HepG2 (cell line): ENCODE data around the gene TGM2. TPM values are rescaled to one million over a fixed set of nuclear protein-coding genes. Genes with fewer than 3 reads are reported as not detected.

Source experiments
- BRD4 ChIP-seq: sonication (generic); formaldehyde crosslinking; IDR thresholded peaks from 2 replicates; pipeline ENCODE4 v1.4.0; 2020; ENCODE audit warnings: missing genetic modification reagents
- DR1 ChIP-seq: sonication (generic); formaldehyde crosslinking; IDR thresholded peaks from 2 replicates; pipeline ENCODE4 v1.8.0; 2021; ENCODE audit warnings: mild to moderate bottlenecking, missing genetic modification reagents, inconsistent platforms
- KDM5B ChIP-seq: sonication (generic); formaldehyde crosslinking; IDR thresholded peaks from 2 replicates; pipeline ENCODE4 v1.4.0; 2020; ENCODE audit warnings: missing genetic modification reagents, mild to moderate bottlenecking, borderline replicate concordance
- MAFF ChIP-seq: IDR thresholded peaks from 2 replicates; pipeline ENCODE4 v1.6.1; 2011; ENCODE audit warnings: low read depth, low read length, improper control_type of control experiment
- MLLT10 ChIP-seq: sonication (generic); formaldehyde crosslinking; IDR thresholded peaks from 2 replicates; pipeline ENCODE4 v1.4.0; 2020; ENCODE audit warnings: missing genetic modification reagents
- NCOA2 ChIP-seq: sonication (generic); formaldehyde crosslinking; IDR thresholded peaks from 2 replicates; pipeline ENCODE4 v1.8.0; 2022; ENCODE audit warnings: inconsistent platforms
- NCOR1 ChIP-seq: fragments of 200-600 bp; sonication (generic); IDR thresholded peaks from 2 replicates; pipeline ENCODE4 v1.7.0; 2017; ENCODE audit warnings: antibody characterized with exemption, low read length, borderline replicate concordance
- NFKB2 ChIP-seq: sonication (generic); formaldehyde crosslinking; IDR thresholded peaks from 2 replicates; pipeline ENCODE4 v1.4.0; 2020; ENCODE audit warnings: missing genetic modification reagents, borderline replicate concordance
- NR2C2 ChIP-seq: sonication (generic); formaldehyde crosslinking; IDR thresholded peaks from 2 replicates; pipeline ENCODE4 v1.4.0; 2020; ENCODE audit warnings: missing genetic modification reagents, mild to moderate bottlenecking, moderate library complexity, borderline replicate concordance
- NR3C1 ChIP-seq: sonication (generic); formaldehyde crosslinking; IDR thresholded peaks from 2 replicates; pipeline ENCODE4 v1.4.0; 2020; ENCODE audit warnings: missing genetic modification reagents
- SNAI1 ChIP-seq: sonication (generic); formaldehyde crosslinking; IDR thresholded peaks from 2 replicates; pipeline ENCODE4 v1.5.0; 2020; ENCODE audit warnings: mild to moderate bottlenecking, missing genetic modification reagents, borderline replicate concordance
- ZNF354B ChIP-seq: sonication (generic); formaldehyde crosslinking; IDR thresholded peaks from 2 replicates; pipeline ENCODE4 v1.8.0; 2022; ENCODE audit warnings: mild to moderate bottlenecking, missing genetic modification reagents
- ZNF562 ChIP-seq: sonication (generic); formaldehyde crosslinking; IDR thresholded peaks from 2 replicates; pipeline ENCODE4 v1.8.0; 2022; ENCODE audit warnings: missing genetic modification reagents, borderline replicate concordance
- ZNF772 ChIP-seq: sonication (generic); formaldehyde crosslinking; IDR thresholded peaks from 2 replicates; pipeline ENCODE4 v1.5.0; 2020; ENCODE audit warnings: mild to moderate bottlenecking, missing genetic modification reagents
- ZNF850 ChIP-seq: sonication (generic); formaldehyde crosslinking; conservative IDR thresholded peaks from 2 replicates; pipeline ENCODE4 v1.9.0; 2021; ENCODE audit warnings: mild to moderate bottlenecking, missing genetic modification reagents
- polyA plus RNA-seq, 8 experiments: library from polyadenylated mRNA; depleted of rRNA in 3 of 8; stranded (reverse) in 7 of 8; unstranded in 1 of 8; fragments of >200 nt; fragmentation: Illumina TruSeq in 4 of 8; extraction: Trizol in 4 of 8; gene quantifications; 2 replicates each; pipeline versions ENCODE4 v1.2.1 to v1.2.3, GENCODE V29; 2011 to 2016; ENCODE audit warnings: low read depth in 4 of 8, missing spikeins in 1 of 8, mixed read lengths in 1 of 8; ENCODE audit not compliant: insufficient read depth in 1 of 8
- total RNA-seq, 5 experiments: library from RNA; depleted of rRNA; stranded (reverse); fragments of >200 nt; fragmentation: Illumina TruSeq; extraction: Trizol; gene quantifications; 2 replicates each; pipeline ENCODE4 v1.2.3, GENCODE V29; 2016; ENCODE audit warnings: low read depth in 1 of 5
- TF ChIP-seq, protein P1 (sequence below): sonication (generic); formaldehyde crosslinking; IDR thresholded peaks from 2 replicates; pipeline ENCODE4 v1.4.0; 2020; ENCODE audit warnings: missing genetic modification reagents
- TF ChIP-seq, protein P2 (sequence below): sonication (generic); formaldehyde crosslinking; IDR thresholded peaks from 2 replicates; pipeline ENCODE4 v1.4.0; 2020; ENCODE audit warnings: missing genetic modification reagents, mild to moderate bottlenecking, borderline replicate concordance

Gene TGM2
- total and polyA plus RNA-seq, 2 of the 13 experiments (the other 11 are each of a cell fraction or from before 2014, with no cell fraction given) = 4.2 to 46.4 TPM

DNA sequence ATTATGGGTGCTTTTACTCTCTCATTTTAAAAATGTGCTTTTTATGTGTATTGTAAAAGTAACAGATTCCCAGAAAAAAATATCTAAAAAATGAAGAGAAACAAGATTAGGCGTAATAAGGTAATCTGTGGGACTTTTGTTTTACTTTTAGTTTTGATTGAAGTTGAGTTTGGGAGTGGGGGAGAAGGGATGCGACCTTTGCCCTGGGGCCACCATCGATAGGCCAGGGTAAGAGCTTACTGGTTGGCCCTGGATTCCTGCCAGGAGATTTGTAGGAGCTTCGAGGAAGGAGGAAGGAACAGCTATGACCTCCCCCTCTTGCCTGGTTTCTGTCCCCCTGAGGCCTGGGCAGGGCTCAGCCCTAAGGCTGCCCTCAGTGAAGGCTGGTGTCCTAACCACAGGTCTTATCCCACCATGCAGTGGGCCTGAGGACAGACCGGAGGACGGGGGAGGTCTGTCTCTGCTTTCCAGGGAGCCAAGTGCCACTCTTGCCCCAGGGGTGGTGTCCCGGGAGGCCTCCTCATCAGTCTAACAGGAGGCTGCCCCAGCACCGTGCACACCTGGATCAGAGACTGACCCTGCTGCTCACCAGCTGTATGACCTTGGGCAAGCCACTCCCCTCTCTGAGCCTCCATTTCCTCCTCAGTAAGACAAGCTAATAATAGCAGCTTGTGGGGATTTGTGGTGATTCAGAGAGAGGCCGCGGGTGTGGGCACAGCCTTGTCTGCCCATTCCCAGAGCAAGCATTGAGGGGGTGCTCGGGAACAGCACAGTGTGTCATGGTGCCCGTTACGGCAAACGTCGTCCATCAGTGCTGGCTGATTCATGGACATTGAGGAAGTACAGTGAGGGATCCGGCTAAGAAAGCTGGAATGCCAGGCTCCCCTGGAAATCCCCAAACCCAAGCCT lies 21.2 kb downstream of the TGM2 start (continued):
- TF ChIP-seq NCOA2 (CRISPR knock-in tag) (no peak), NCOR1 (peak; percentile 95), SNAI1 (CRISPR knock-in tag) (0 out of 2 replicates have a peak, but pooled peaks have one; percentile 0), ZNF850 (CRISPR knock-in tag) (no peak), ZNF562 (CRISPR knock-in tag) (no peak), NR3C1 (CRISPR knock-in tag) (no peak), MAFF (no peak), DR1 (CRISPR knock-in tag) (0 out of 2 replicates have a peak, but pooled peaks have one; percentile 11), NR2C2 (peak; percentile 89), ZNF354B (no peak), KDM5B (CRISPR knock-in tag) (peak; percentile 67; the same call in 1 of the 2 replicates), BRD4 (peak; percentile 90), ZNF772 (CRISPR knock-in tag) (0 out of 2 replicates have a peak, but pooled peaks have one; percentile 24), MLLT10 (CRISPR knock-in tag) (no peak), NFKB2 (CRISPR knock-in tag) (peak; percentile 84; the same call in 1 of the 2 replicates)
- TF ChIP-seq, protein P1, sequence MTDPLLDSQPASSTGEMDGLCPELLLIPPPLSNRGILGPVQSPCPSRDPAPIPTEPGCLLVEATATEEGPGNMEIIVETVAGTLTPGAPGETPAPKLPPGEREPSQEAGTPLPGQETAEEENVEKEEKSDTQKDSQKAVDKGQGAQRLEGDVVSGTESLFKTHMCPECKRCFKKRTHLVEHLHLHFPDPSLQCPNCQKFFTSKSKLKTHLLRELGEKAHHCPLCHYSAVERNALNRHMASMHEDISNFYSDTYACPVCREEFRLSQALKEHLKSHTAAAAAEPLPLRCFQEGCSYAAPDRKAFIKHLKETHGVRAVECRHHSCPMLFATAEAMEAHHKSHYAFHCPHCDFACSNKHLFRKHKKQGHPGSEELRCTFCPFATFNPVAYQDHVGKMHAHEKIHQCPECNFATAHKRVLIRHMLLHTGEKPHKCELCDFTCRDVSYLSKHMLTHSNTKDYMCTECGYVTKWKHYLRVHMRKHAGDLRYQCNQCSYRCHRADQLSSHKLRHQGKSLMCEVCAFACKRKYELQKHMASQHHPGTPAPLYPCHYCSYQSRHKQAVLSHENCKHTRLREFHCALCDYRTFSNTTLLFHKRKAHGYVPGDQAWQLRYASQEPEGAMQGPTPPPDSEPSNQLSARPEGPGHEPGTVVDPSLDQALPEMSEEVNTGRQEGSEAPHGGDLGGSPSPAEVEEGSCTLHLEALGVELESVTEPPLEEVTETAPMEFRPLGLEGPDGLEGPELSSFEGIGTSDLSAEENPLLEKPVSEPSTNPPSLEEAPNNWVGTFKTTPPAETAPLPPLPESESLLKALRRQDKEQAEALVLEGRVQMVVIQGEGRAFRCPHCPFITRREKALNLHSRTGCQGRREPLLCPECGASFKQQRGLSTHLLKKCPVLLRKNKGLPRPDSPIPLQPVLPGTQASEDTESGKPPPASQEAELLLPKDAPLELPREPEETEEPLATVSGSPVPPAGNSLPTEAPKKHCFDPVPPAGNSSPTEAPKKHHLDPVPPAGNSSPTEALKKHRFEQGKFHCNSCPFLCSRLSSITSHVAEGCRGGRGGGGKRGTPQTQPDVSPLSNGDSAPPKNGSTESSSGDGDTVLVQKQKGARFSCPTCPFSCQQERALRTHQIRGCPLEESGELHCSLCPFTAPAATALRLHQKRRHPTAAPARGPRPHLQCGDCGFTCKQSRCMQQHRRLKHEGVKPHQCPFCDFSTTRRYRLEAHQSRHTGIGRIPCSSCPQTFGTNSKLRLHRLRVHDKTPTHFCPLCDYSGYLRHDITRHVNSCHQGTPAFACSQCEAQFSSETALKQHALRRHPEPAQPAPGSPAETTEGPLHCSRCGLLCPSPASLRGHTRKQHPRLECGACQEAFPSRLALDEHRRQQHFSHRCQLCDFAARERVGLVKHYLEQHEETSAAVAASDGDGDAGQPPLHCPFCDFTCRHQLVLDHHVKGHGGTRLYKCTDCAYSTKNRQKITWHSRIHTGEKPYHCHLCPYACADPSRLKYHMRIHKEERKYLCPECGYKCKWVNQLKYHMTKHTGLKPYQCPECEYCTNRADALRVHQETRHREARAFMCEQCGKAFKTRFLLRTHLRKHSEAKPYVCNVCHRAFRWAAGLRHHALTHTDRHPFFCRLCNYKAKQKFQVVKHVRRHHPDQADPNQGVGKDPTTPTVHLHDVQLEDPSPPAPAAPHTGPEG (CRISPR knock-in tag) = peak; percentile 6; the same call in 1 of the 2 replicates
- TF ChIP-seq, protein P2, sequence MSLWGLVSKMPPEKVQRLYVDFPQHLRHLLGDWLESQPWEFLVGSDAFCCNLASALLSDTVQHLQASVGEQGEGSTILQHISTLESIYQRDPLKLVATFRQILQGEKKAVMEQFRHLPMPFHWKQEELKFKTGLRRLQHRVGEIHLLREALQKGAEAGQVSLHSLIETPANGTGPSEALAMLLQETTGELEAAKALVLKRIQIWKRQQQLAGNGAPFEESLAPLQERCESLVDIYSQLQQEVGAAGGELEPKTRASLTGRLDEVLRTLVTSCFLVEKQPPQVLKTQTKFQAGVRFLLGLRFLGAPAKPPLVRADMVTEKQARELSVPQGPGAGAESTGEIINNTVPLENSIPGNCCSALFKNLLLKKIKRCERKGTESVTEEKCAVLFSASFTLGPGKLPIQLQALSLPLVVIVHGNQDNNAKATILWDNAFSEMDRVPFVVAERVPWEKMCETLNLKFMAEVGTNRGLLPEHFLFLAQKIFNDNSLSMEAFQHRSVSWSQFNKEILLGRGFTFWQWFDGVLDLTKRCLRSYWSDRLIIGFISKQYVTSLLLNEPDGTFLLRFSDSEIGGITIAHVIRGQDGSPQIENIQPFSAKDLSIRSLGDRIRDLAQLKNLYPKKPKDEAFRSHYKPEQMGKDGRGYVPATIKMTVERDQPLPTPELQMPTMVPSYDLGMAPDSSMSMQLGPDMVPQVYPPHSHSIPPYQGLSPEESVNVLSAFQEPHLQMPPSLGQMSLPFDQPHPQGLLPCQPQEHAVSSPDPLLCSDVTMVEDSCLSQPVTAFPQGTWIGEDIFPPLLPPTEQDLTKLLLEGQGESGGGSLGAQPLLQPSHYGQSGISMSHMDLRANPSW = peak; percentile 86; the same call in 1 of the 2 replicates
